Neural progenitor cell (in vitro differentiated cells): ENCODE results near the gene LRRC27. TPM values are rescaled to one million over a fixed set of nuclear protein-coding genes. Genes with fewer than 3 reads are reported as not detected.

ENCODE experiments used
- DNase-seq: peaks from one replicate; pipeline ENCODE4 v3.0.0-alpha.2; 2016; ENCODE audit warnings: low spot score
- H2AFZ ChIP-seq: fragments of 200-600 bp; sonication (generic); replicated peaks from 2 replicates; pipeline ENCODE4 v1.6.1; 2016; ENCODE audit warnings: antibody characterized with exemption
- H3F3A ChIP-seq: fragments of 200-600 bp; sonication (generic); 2 replicates; pipeline ENCODE4 v1.6.1; 2016; ENCODE audit warnings: antibody characterized with exemption, low read depth
- H3K27ac ChIP-seq: fragments of 200-600 bp; sonication (generic); 2 replicates; pipeline ENCODE4 v1.5.1; 2016; ENCODE audit warnings: mild to moderate bottlenecking
- H3K27me3 ChIP-seq: fragments of 200-600 bp; sonication (generic); 2 replicates; pipeline ENCODE4 v1.6.1; 2016; ENCODE audit warnings: mild to moderate bottlenecking, moderate library complexity
- H3K36me3 ChIP-seq: fragments of 200-600 bp; sonication (generic); 2 replicates; pipeline ENCODE4 v1.5.1; 2016
- H3K4me1 ChIP-seq: fragments of 200-600 bp; sonication (generic); 2 replicates; pipeline ENCODE4 v1.6.1; 2016; ENCODE audit warnings: mixed run types
- H3K4me2 ChIP-seq: fragments of 200-600 bp; sonication (generic); 2 replicates; pipeline ENCODE4 v1.6.1; 2016
- H3K4me3 ChIP-seq: fragments of 200-600 bp; sonication (generic); 2 replicates; pipeline ENCODE4 v1.5.1; 2016
- H3K79me2 ChIP-seq: fragments of 200-600 bp; sonication (generic); 2 replicates; pipeline ENCODE4 v1.6.1; 2016; ENCODE audit warnings: low read depth
- H3K9ac ChIP-seq: fragments of 200-600 bp; sonication (generic); 2 replicates; pipeline ENCODE4 v1.6.1; 2016
- H3K9me3 ChIP-seq: fragments of 200-600 bp; sonication (generic); 2 replicates; pipeline ENCODE4 v1.5.1; 2016; ENCODE audit warnings: low read depth
- H4K20me1 ChIP-seq: fragments of 200-600 bp; sonication (generic); 2 replicates; pipeline ENCODE4 v1.6.1; 2016; ENCODE audit warnings: low read depth
- H3K27ac Mint-ChIP-seq: 3 replicates; pipeline ENCODE4 v1.8.0; 2021; ENCODE audit warnings: mixed read lengths
- H3K27me3 Mint-ChIP-seq: 2 replicates; pipeline ENCODE4 v1.8.0; 2022; ENCODE audit warnings: low read depth, mild to moderate bottlenecking, inconsistent platforms, moderate library complexity, mixed read lengths; ENCODE audit not compliant: insufficient read depth
- H3K36me3 Mint-ChIP-seq: 3 replicates; pipeline ENCODE4 v1.8.0; 2021; ENCODE audit warnings: mixed read lengths
- H3K4me1 Mint-ChIP-seq: 3 replicates; pipeline ENCODE4 v1.8.0; 2021; ENCODE audit warnings: mixed read lengths
- H3K4me3 Mint-ChIP-seq: 3 replicates; pipeline ENCODE4 v1.8.0; 2021; ENCODE audit warnings: mild to moderate bottlenecking, moderate library complexity, mixed read lengths
- H3K9me3 Mint-ChIP-seq: 3 replicates; pipeline ENCODE4 v1.8.0; 2020; ENCODE audit warnings: mixed read lengths
- EZH2 ChIP-seq: fragments of 200-600 bp; sonication (generic); IDR thresholded peaks from 2 replicates; pipeline ENCODE4 v1.6.1; 2017; ENCODE audit warnings: antibody characterized with exemption, mild to moderate bottlenecking, moderate library complexity
- EZH2phosphoT487 ChIP-seq: fragments of 200-600 bp; sonication (generic); IDR thresholded peaks from 2 replicates; pipeline ENCODE4 v1.6.1; 2017; ENCODE audit warnings: antibody characterized with exemption
- total RNA-seq: library from RNA; depleted of rRNA; stranded (reverse); fragments of >200 nt; gene quantifications from 2 replicates; pipeline ENCODE4 v1.2.3, GENCODE V29; 2015; ENCODE audit warnings: low replicate concordance
- TF ChIP-seq, protein P1 (sequence below): fragments of 200-600 bp; sonication (generic); IDR thresholded peaks from 2 replicates; pipeline ENCODE4 v1.5.1; 2017; ENCODE audit warnings: antibody characterized with exemption, mild to moderate bottlenecking

LRRC27 gene
- total RNA-seq, 1 donor from 2014 or later: 16.9 TPM

- H3K27me3 Mint-ChIP-seq: peaks cover 6% of the 10 kb centered on the region
- H3K9ac ChIP-seq: no peak overlapping the region
These were observed 11.9 kb upstream of the LRRC27 start for GRCh38 chr10:132319853-132320653.

DNA sequence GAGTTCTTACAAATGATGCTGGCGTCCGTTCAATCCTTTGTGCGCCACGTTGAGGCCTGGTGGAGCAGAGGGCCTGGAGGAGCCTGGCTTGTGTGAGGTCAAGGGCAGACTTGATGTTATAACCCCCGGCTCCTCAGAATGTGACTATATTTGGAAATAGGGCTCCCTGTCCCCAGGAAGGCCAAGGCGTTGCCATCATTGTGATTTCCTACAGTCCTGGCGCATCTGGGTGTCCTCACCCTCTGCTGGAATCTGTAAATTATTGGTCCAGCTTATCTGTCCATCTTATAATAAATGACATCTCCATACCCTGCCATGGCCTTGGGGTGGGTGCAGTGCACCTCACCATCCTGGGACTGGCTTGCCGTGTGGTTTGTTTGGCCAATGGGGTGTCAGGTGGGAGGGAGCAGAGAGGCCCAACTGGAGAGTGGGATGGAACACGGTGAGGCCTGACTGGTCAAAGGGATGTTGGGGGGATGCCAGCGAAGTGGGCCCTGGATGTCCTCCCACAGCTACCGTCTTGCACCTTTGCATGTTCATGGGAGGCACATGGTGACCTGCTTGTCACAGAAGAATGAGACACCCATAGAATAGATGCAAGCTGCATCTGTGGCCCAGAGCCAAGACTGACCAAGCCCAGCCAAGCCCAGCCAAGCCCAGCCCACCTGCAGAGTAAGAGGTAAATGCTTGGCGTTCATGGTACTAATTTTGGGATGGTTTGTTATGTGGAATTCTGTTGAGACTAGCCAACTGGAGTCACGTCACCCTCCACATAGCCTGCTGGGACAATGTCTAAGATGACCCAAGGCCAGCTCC lies 11.1 kb upstream of the LRRC27 start:
- H3K4me2 ChIP-seq: no peak overlapping the region
- H3K27ac Mint-ChIP-seq: no peak overlapping the region

More at GRCh38 chr10:132319853-132320653, 11.9 kb upstream of the LRRC27 start:
- peak overlapping the region; percentile 64 for H3K27ac Mint-ChIP-seq
- no peak overlapping the region for H3K27ac ChIP-seq
- no peaks in the 10 kb centered on the region for H3F3A ChIP-seq
- H4K20me1 ChIP-seq: no peaks in the 10 kb centered on the region
- no peak overlapping the region for H3K4me2 ChIP-seq
- H3K36me3 Mint-ChIP-seq: peaks cover 9% of the 10 kb centered on the region
- H3K4me1 Mint-ChIP-seq: peaks cover 7% of the 10 kb centered on the region
- no peak for DNase-seq
- H3K79me2 ChIP-seq: no peaks in the 10 kb centered on the region
- H3K4me3 Mint-ChIP-seq: no peak overlapping the region
- H3K27me3 ChIP-seq: no peaks in the 10 kb centered on the region
- no peak overlapping the region for H3K4me3 ChIP-seq
- TF ChIP-seq EZH2 (no peak), EZH2phosphoT487 (no peak)
- TF ChIP-seq, protein P1, sequence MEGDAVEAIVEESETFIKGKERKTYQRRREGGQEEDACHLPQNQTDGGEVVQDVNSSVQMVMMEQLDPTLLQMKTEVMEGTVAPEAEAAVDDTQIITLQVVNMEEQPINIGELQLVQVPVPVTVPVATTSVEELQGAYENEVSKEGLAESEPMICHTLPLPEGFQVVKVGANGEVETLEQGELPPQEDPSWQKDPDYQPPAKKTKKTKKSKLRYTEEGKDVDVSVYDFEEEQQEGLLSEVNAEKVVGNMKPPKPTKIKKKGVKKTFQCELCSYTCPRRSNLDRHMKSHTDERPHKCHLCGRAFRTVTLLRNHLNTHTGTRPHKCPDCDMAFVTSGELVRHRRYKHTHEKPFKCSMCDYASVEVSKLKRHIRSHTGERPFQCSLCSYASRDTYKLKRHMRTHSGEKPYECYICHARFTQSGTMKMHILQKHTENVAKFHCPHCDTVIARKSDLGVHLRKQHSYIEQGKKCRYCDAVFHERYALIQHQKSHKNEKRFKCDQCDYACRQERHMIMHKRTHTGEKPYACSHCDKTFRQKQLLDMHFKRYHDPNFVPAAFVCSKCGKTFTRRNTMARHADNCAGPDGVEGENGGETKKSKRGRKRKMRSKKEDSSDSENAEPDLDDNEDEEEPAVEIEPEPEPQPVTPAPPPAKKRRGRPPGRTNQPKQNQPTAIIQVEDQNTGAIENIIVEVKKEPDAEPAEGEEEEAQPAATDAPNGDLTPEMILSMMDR: no peak
- H3K4me1 ChIP-seq: no peaks in the 10 kb centered on the region
- H2AFZ ChIP-seq: no peak overlapping the region
- H3K36me3 ChIP-seq: no peaks in the 10 kb centered on the region
- no peaks in the 10 kb centered on the region for H3K9me3 Mint-ChIP-seq
- H3K9me3 ChIP-seq: no peaks in the 10 kb centered on the region

GRCh38 chr10:132321726-132322125 lies 10.3 kb upstream of the LRRC27 start:
- no peaks in the 10 kb centered on the region for H3K27me3 ChIP-seq
- no peak overlapping the region for H3K27ac ChIP-seq
- no peak for DNase-seq
- H3K9me3 ChIP-seq: no peaks in the 10 kb centered on the region
- H4K20me1 ChIP-seq: no peaks in the 10 kb centered on the region
- no peak overlapping the region for H3K4me2 ChIP-seq
- H3K4me3 ChIP-seq: no peak overlapping the region
- Mint-ChIP-seq H3K27me3 (peaks cover 6% of the 10 kb centered on the region), H3K4me3 (no peak overlapping the region), H3K9me3 (peaks cover 5% of the 10 kb centered on the region), H3K36me3 (peaks cover 20% of the 10 kb centered on the region), H3K4me1 (peaks cover 7% of the 10 kb centered on the region), H3K27ac (no peak overlapping the region)
- TF ChIP-seq, protein P1: no peak
- TF ChIP-seq EZH2 (no peak), EZH2phosphoT487 (no peak)
- no peak overlapping the region for H3K9ac ChIP-seq
- H3F3A ChIP-seq: no peaks in the 10 kb centered on the region
- no peak overlapping the region for H2AFZ ChIP-seq
- no peaks in the 10 kb centered on the region for H3K36me3 ChIP-seq
- H3K79me2 ChIP-seq: no peaks in the 10 kb centered on the region
- no peaks in the 10 kb centered on the region for H3K4me1 ChIP-seq

More for the DNA sequence above, 11.1 kb upstream of the LRRC27 start:
- Histone ChIP-seq H2AFZ (no peak overlapping the region), H3K36me3 (no peaks in the 10 kb centered on the region), H3K4me3 (no peak overlapping the region), H4K20me1 (no peaks in the 10 kb centered on the region), H3K4me1 (no peaks in the 10 kb centered on the region), H3K9me3 (no peaks in the 10 kb centered on the region), H3K79me2 (no peaks in the 10 kb centered on the region), H3F3A (no peaks in the 10 kb centered on the region), H3K27ac (no peak overlapping the region), H3K9ac (no peak overlapping the region), H3K27me3 (no peaks in the 10 kb centered on the region)
- peaks cover under 1% of the 10 kb centered on the region for H3K9me3 Mint-ChIP-seq
- peaks cover 7% of the 10 kb centered on the region for H3K4me1 Mint-ChIP-seq
- no peak for DNase-seq
- TF ChIP-seq, protein P1: no peak
- TF ChIP-seq EZH2 (no peak), EZH2phosphoT487 (no peak)
- H3K27me3 Mint-ChIP-seq: peaks cover 6% of the 10 kb centered on the region
- peaks cover 12% of the 10 kb centered on the region for H3K36me3 Mint-ChIP-seq
- no peak overlapping the region for H3K4me3 Mint-ChIP-seq
